NOMO-1 (cell line): ENCODE results near the gene ZFAND3.

ENCODE experiments used
- DNase-seq, 2 experiments: peaks; one replicate each; lab custom pipeline; 2025; ENCODE audit not compliant: unreplicated experiment in 2 of 2; lab: John Stamatoyannopoulos, UW

ZFAND3 gene

GRCh38 chr6:37889486-37889885 lies 70.0 kb downstream of the ZFAND3 start:
- DNase-seq, result no peak

- DNase-seq, result no peak
These were observed 71.5 kb downstream of the ZFAND3 start for GRCh38 chr6:37891072-37891471.

- peak in 1 of 2 experiments; percentile 3 for DNase-seq
These were observed 73.7 kb downstream of the ZFAND3 start for GRCh38 chr6:37893257-37893656.

GRCh38 chr6:37893734-37894133 lies 74.2 kb downstream of the ZFAND3 start:
- DNase-seq, result peak in 1 of 2 experiments; percentile 43

- DNase-seq, result no peak
These were observed 75.1 kb downstream of the ZFAND3 start for GRCh38 chr6:37894585-37894984.

- DNase-seq, result no peak
These were observed 77.8 kb downstream of the ZFAND3 start for GRCh38 chr6:37897321-37897720.

- no peak for DNase-seq
These were observed 78.4 kb downstream of the ZFAND3 start for GRCh38 chr6:37897818-37898515.

GRCh38 chr6:37903351-37904340 lies 84.1 kb downstream of the ZFAND3 start:
- no peak for DNase-seq

- no peak for DNase-seq
These were observed 85.1 kb downstream of the ZFAND3 start for GRCh38 chr6:37904590-37904989.

- no peak for DNase-seq
These were observed 86.6 kb downstream of the ZFAND3 start for GRCh38 chr6:37906121-37906520.

- DNase-seq, result no peak
These were observed 91.5 kb downstream of the ZFAND3 start for GRCh38 chr6:37910998-37911397.

GRCh38 chr6:37913210-37913609 lies 93.7 kb downstream of the ZFAND3 start:
- no peak for DNase-seq

GRCh38 chr6:37915463-37915862 lies 95.9 kb downstream of the ZFAND3 start:
- DNase-seq, result no peak

GRCh38 chr6:37916149-37916548 lies 96.6 kb downstream of the ZFAND3 start:
- DNase-seq, result no peak

- DNase-seq, result no peak
These were observed 97.1 kb downstream of the ZFAND3 start for GRCh38 chr6:37916675-37917074.

GRCh38 chr6:37917566-37917965 lies 98.0 kb downstream of the ZFAND3 start:
- DNase-seq, result no peak

GRCh38 chr6:37919417-37920157 lies 100.1 kb downstream of the ZFAND3 start:
- DNase-seq, result no peak

- DNase-seq, result no peak
These were observed 101.1 kb downstream of the ZFAND3 start for GRCh38 chr6:37920667-37921066.

- DNase-seq, result no peak
These were observed 103.0 kb downstream of the ZFAND3 start for GRCh38 chr6:37922563-37922962.

GRCh38 chr6:37923514-37923913 lies 104.0 kb downstream of the ZFAND3 start:
- no peak for DNase-seq

GRCh38 chr6:37926661-37927060 lies 107.1 kb downstream of the ZFAND3 start:
- no peak for DNase-seq
